ENCODE data around the gene CTSA. TPM values are rescaled to one million over a fixed set of nuclear protein-coding genes. Genes with fewer than 3 reads are reported as not detected.

The CTSA gene
- total and polyA plus RNA-seq, 2 of the 4 experiments (the other 2 are of a cell fraction): 19.0 to 312 TPM

GRCh38 chr20:45850238-45850637, 40.9 kb upstream of the CTSA start:
- dilution Hi-C loops (cut with HindIII; ENCODE audit: low sequenced_read_pairs, unreplicated experiment): no loop called here
- H3K9ac ChIP-seq (ENCODE audit: low read depth, low read length): no peak overlapping the region
- no peaks in the 10 kb centered on the region for H3K27me3 ChIP-seq (ENCODE audit: control insufficient read depth, insufficient read depth, low read length)
- no peak overlapping the region for H2BK20ac ChIP-seq (ENCODE audit: low read depth, low read length)
- DNase-seq (no peak), ATAC-seq (ENCODE audit: low read depth) (no peak)
- H3K9me1 ChIP-seq (ENCODE audit: insufficient read depth, low read length): peaks cover 10% of the 10 kb centered on the region; the same call in 1 of the 2 replicates
- no peak overlapping the region for H2AK9ac ChIP-seq (replicated peaks; ENCODE audit: low read depth, low read length, poor library complexity)
- H2AFZ ChIP-seq (replicated peaks; ENCODE audit: low read length, poor library complexity): no peak overlapping the region
- peaks cover 36% of the 10 kb centered on the region for H3K36me3 ChIP-seq (ENCODE audit: control insufficient read depth, insufficient read depth, low read length)
- intact Hi-C loops (cut with micrococcal nuclease): no loop called here
- H3K4ac ChIP-seq (ENCODE audit: low read depth, low read length): no peak overlapping the region
- H3K9me3 ChIP-seq (ENCODE audit: control insufficient read depth, insufficient read depth, low read length): no peaks in the 10 kb centered on the region
- no peak overlapping the region for H4K91ac ChIP-seq (ENCODE audit: insufficient read depth, low read depth, low read length)
- H4K20me1 ChIP-seq (ENCODE audit: insufficient read depth, low read length): peaks cover 5% of the 10 kb centered on the region; the same call in 1 of the 2 replicates
- no peak overlapping the region for H3K4me2 ChIP-seq (ENCODE audit: low read depth, low read length)
- H3K27ac ChIP-seq (ENCODE audit: insufficient read depth, low read length): no peak overlapping the region
- no peak overlapping the region for H3K18ac ChIP-seq (ENCODE audit: low read depth, low read length)
- no peak overlapping the region for H3K56ac ChIP-seq (ENCODE audit: extremely low read depth, insufficient read depth, low read length)
- no peak overlapping the region for H4K8ac ChIP-seq (ENCODE audit: low read depth in 2 of 2, low read length in 2 of 2)
- no peak overlapping the region for H3K14ac ChIP-seq (replicated peaks; ENCODE audit: low read depth, low read length)
- H3K79me1 ChIP-seq (ENCODE audit: low read depth in 1 of 2, low read length in 2 of 2): peaks cover 10 to 51% of the 10 kb centered on the region in 2 experiments
- H2BK120ac ChIP-seq (ENCODE audit: low read depth, low read length): no peak overlapping the region
- in situ Hi-C loops (cut with MboI; ENCODE audit: low sequenced_read_pairs): no loop called here
- H2BK5ac ChIP-seq (ENCODE audit: low read depth, low read length, poor library complexity, severe bottlenecking): no peak overlapping the region
- H3K4me3 ChIP-seq (ENCODE audit: insufficient read depth, low read depth, low read length): no peak overlapping the region
- WGBS, 2 experiments (ENCODE audit: extremely low coverage in 2 of 2, insufficient read length in 1 of 2): 100% methylated on average over 1 of the region's 2 CpGs; no CpG with 5 or more reads in 1 of the 2 experiments
- H4K5ac ChIP-seq (ENCODE audit: low read depth, low read length): no peak overlapping the region
- ChIA-PET POLR2A (ENCODE audit: unreplicated experiment) (no interaction called here), CTCF (no interaction called here)
- no peak overlapping the region for H2AK5ac ChIP-seq (ENCODE audit: low read depth, low read length)
- H2BK15ac ChIP-seq (ENCODE audit: low read depth, low read length): no peak overlapping the region
- no peak overlapping the region for H3K23ac ChIP-seq (ENCODE audit: low read depth, low read length)
- H3K4me1 ChIP-seq (ENCODE audit: control insufficient read depth, insufficient read depth, low read length): peaks cover 4% of the 10 kb centered on the region; the same call in 1 of the 2 replicates
- no peak for TF ChIP-seq MAFK (IDR thresholded peaks at IDR 0.05; ENCODE audit: low read depth, low read length)
- TF ChIP-seq CEBPB (IDR thresholded peaks at IDR 0.05; ENCODE audit: low read depth, low read length): no peak
- no peak for TF ChIP-seq RAD21 (IDR thresholded peaks at IDR 0.05; ENCODE audit: low read length)
- no peak for TF ChIP-seq MXI1 (IDR thresholded peaks at IDR 0.05; ENCODE audit: borderline replicate concordance, low read depth, low read length)
- no peak for TF ChIP-seq USF2 (IDR thresholded peaks at IDR 0.05; ENCODE audit: low read depth, low read length)
- TF ChIP-seq MAZ (IDR thresholded peaks at IDR 0.05; ENCODE audit: borderline replicate concordance, low read depth, low read length): no peak
- no TSS peak for BruUV-seq (replicated peaks)
